ENCODE data around the gene IFI27L1. TPM values are rescaled to one million over a fixed set of nuclear protein-coding genes. Genes with fewer than 3 reads are reported as not detected.
A peak's percentile ranks its signal among the peaks of the same experiment; 100 is the strongest.

Gene IFI27L1
- polyA plus RNA-seq, 1 donor from 2014 or later = 37.9 TPM

DNA sequence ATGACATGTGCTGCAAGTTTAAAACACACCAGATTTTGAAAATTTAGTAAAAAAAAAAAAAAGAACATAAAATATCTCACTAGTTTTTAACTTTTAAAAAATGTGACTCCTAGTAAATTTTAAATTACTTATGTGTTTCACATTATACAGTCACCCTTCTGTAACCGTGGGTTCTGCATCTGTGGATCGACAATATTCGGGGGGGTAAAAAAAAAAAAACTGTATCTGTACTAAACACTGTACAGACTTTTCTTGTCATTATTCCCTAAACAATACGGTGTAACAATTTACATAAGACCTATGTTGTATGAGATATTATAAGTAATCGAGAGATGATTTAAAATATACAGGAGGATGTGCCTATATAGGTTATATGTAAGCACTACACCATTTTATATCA lies 3.3 kb upstream of the IFI27L1 start:
- no peak for TF ChIP-seq REST (IDR thresholded peaks at IDR 0.05; ENCODE audit: borderline replicate concordance)
- TF ChIP-seq TAF1 (IDR thresholded peaks at IDR 0.05; ENCODE audit: low read depth) = no peak
- TF ChIP-seq, protein P1, sequence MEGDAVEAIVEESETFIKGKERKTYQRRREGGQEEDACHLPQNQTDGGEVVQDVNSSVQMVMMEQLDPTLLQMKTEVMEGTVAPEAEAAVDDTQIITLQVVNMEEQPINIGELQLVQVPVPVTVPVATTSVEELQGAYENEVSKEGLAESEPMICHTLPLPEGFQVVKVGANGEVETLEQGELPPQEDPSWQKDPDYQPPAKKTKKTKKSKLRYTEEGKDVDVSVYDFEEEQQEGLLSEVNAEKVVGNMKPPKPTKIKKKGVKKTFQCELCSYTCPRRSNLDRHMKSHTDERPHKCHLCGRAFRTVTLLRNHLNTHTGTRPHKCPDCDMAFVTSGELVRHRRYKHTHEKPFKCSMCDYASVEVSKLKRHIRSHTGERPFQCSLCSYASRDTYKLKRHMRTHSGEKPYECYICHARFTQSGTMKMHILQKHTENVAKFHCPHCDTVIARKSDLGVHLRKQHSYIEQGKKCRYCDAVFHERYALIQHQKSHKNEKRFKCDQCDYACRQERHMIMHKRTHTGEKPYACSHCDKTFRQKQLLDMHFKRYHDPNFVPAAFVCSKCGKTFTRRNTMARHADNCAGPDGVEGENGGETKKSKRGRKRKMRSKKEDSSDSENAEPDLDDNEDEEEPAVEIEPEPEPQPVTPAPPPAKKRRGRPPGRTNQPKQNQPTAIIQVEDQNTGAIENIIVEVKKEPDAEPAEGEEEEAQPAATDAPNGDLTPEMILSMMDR (IDR thresholded peaks at IDR 0.05; ENCODE audit: poor library complexity, severe bottlenecking) = no peak
- TF ChIP-seq EZH2 (IDR thresholded peaks at IDR 0.05; ENCODE audit: borderline replicate concordance, insufficient read depth, low read length, poor library complexity, severe bottlenecking) = no peak
- TF ChIP-seq POLR2AphosphoS5 (IDR thresholded peaks at IDR 0.05) = no peak
- TF ChIP-seq RAD21 (conservative IDR thresholded peaks at IDR 0.05) = no peak
- no peak for TF ChIP-seq MXI1 (conservative IDR thresholded peaks at IDR 0.05; ENCODE audit: poor library complexity, severe bottlenecking)
- TF ChIP-seq SMC3 (conservative IDR thresholded peaks at IDR 0.05; ENCODE audit: poor library complexity) = no peak
- TF ChIP-seq EP300 (conservative IDR thresholded peaks at IDR 0.05; ENCODE audit: poor library complexity, severe bottlenecking) = no peak
- Histone ChIP-seq H3K27me3 (ENCODE audit: insufficient read depth, low read depth, low read length) (no peaks in the 10 kb centered on the region), H3F3A (ENCODE audit: insufficient read depth, low read length, poor library complexity, severe bottlenecking) (no peaks in the 10 kb centered on the region), H3K36me3 (ENCODE audit: insufficient read depth, low read length) (peaks cover 15% of the 10 kb centered on the region), H3K9ac (ENCODE audit: low read length) (no peak overlapping the region), H3K79me2 (replicated peaks; ENCODE audit: insufficient read depth, low read length) (peaks cover 84% of the 10 kb centered on the region), H3K27ac (ENCODE audit: low read length) (no peak overlapping the region), H3K9me3 (ENCODE audit: low read length) (no peaks in the 10 kb centered on the region), H2AFZ (ENCODE audit: low read depth, low read length) (no peak overlapping the region), H4K20me1 (ENCODE audit: insufficient read depth) (no peaks in the 10 kb centered on the region), H3K4me2 (ENCODE audit: low read length) (peak overlapping the region; percentile 50), H3K9me2 (ENCODE audit: insufficient read depth, low read length) (no peaks in the 10 kb centered on the region), H3K4me3 (ENCODE audit: low read length) (peak overlapping the region; percentile 91)

DNA sequence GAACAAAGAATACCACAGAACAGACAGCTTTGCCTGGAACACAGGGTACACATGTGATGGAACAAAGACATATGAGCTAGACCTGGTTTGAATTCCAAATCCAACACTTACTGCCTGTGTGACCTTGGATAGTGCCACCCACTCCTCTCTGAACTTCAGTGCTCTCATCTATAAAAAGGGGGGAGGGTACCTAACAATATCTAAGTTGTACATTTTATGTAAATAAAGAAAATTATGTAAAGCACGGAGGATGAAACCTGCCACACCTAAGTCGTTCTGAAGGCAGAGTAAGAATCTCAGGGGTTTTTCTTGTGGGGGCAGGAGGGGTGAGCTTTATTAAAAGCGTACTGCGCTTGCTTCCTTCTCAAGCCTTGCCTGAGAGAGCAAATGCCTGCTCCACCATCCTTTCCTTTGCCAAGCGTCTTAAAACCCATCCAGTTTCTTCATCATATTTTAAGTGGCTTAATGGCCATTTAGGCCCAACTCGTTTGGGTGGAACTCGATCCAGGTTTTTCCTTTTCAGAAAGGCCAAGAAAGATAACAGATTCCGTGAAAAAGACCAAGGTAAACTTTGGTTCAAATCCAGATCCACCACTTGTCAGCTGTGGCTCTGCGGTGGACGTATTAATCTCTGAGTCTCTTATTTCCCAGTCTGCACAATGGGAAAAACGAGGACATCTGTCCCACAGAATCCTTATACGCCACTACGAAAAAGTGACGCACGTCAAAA lies 1.1 kb upstream of the IFI27L1 start:
- H3K36me3 ChIP-seq (ENCODE audit: insufficient read depth, low read length) = peaks cover 15% of the 10 kb centered on the region
- no peaks in the 10 kb centered on the region for H3F3A ChIP-seq (ENCODE audit: insufficient read depth, low read length, poor library complexity, severe bottlenecking)
- no peaks in the 10 kb centered on the region for H4K20me1 ChIP-seq (ENCODE audit: insufficient read depth)
- no peaks in the 10 kb centered on the region for H3K9me2 ChIP-seq (ENCODE audit: insufficient read depth, low read length)
- peak overlapping the region; percentile 91 for H3K4me3 ChIP-seq (ENCODE audit: low read length)
- no peaks in the 10 kb centered on the region for H3K27me3 ChIP-seq (ENCODE audit: insufficient read depth, low read depth, low read length)
- no peaks in the 10 kb centered on the region for H3K9me3 ChIP-seq (ENCODE audit: low read length)
- H3K9ac ChIP-seq (ENCODE audit: low read length) = peak overlapping the region; percentile 97
- peak overlapping the region; percentile 94 for H3K27ac ChIP-seq (ENCODE audit: low read length)
- TF ChIP-seq EZH2 (IDR thresholded peaks at IDR 0.05; ENCODE audit: borderline replicate concordance, insufficient read depth, low read length, poor library complexity, severe bottlenecking) (no peak), MXI1 (conservative IDR thresholded peaks at IDR 0.05; ENCODE audit: poor library complexity, severe bottlenecking) (no peak), RAD21 (conservative IDR thresholded peaks at IDR 0.05) (no peak), TAF1 (IDR thresholded peaks at IDR 0.05; ENCODE audit: low read depth) (no peak), SMC3 (conservative IDR thresholded peaks at IDR 0.05; ENCODE audit: poor library complexity) (no peak), POLR2AphosphoS5 (IDR thresholded peaks at IDR 0.05) (no peak), REST (IDR thresholded peaks at IDR 0.05; ENCODE audit: borderline replicate concordance) (no peak), EP300 (conservative IDR thresholded peaks at IDR 0.05; ENCODE audit: poor library complexity, severe bottlenecking) (no peak)
- TF ChIP-seq, protein P1 (IDR thresholded peaks at IDR 0.05; ENCODE audit: poor library complexity, severe bottlenecking) = no peak
- H2AFZ ChIP-seq (ENCODE audit: low read depth, low read length) = peak overlapping the region; percentile 58
- H3K79me2 ChIP-seq (replicated peaks; ENCODE audit: insufficient read depth, low read length) = peaks cover 62% of the 10 kb centered on the region
- peak overlapping the region; percentile 50 for H3K4me2 ChIP-seq (ENCODE audit: low read length)

Data from neural cell (in vitro differentiated cells).